H9 (cell line): ENCODE results near the gene GRK3. TPM values are rescaled to one million over a fixed set of nuclear protein-coding genes. Genes with fewer than 3 reads are reported as not detected.

ENCODE experiments used
- DNase-seq: peaks from one replicate; pipeline ENCODE4 v3.0.0-alpha.2; 2017
- H2AFZ ChIP-seq: one replicate; pipeline ENCODE4 v1.6.1; 2013; ENCODE audit warnings: mild to moderate bottlenecking, low read length, control low read depth, moderate library complexity
- H2AK5ac ChIP-seq: 2 replicates; pipeline ENCODE4 v1.6.1; 2013; ENCODE audit warnings: low read length, control low read depth, mixed read lengths; ENCODE audit not compliant: insufficient read length
- H2BK120ac ChIP-seq: one replicate; pipeline ENCODE4 v1.6.1; 2013; ENCODE audit warnings: low read depth, mild to moderate bottlenecking, low read length, control low read depth, inconsistent platforms; ENCODE audit not compliant: poor library complexity, severe bottlenecking
- H2BK12ac ChIP-seq: 2 replicates; pipeline ENCODE4 v1.6.1; 2013; ENCODE audit warnings: low read length, control low read depth, mixed read lengths, low read depth; ENCODE audit not compliant: insufficient read length
- H2BK15ac ChIP-seq: 2 replicates; pipeline ENCODE4 v1.6.1; 2013; ENCODE audit warnings: low read depth, low read length, control low read depth
- H2BK20ac ChIP-seq: one replicate; pipeline ENCODE4 v1.6.1; 2013; ENCODE audit warnings: low read depth, mild to moderate bottlenecking, low read length, control low read depth, inconsistent platforms; ENCODE audit not compliant: poor library complexity, severe bottlenecking
- H2BK5ac ChIP-seq: 2 replicates; pipeline ENCODE4 v1.6.1; 2013; ENCODE audit warnings: low read length, control low read depth, mixed read lengths; ENCODE audit not compliant: insufficient read length
- H3K14ac ChIP-seq: 2 replicates; pipeline ENCODE4 v1.6.1; 2013; ENCODE audit warnings: low read length, control low read depth; ENCODE audit not compliant: insufficient read depth
- H3K18ac ChIP-seq: 2 replicates; pipeline ENCODE4 v1.6.1; 2013; ENCODE audit warnings: low read depth, mild to moderate bottlenecking, mixed read lengths, low read length, control low read depth; ENCODE audit not compliant: insufficient read length
- H3K23ac ChIP-seq: 2 replicates; pipeline ENCODE4 v1.6.1; 2013; ENCODE audit warnings: low read length, control low read depth, mixed read lengths, low read depth; ENCODE audit not compliant: insufficient read length
- H3K23me2 ChIP-seq: 2 replicates; pipeline ENCODE4 v1.6.1; 2013; ENCODE audit warnings: low read depth, mild to moderate bottlenecking, mixed read lengths, low read length, control low read depth; ENCODE audit not compliant: insufficient read length, poor library complexity, severe bottlenecking
- H3K27ac ChIP-seq: 2 replicates; pipeline ENCODE4 v1.5.1; 2013; ENCODE audit warnings: low read length, control low read depth, mixed read lengths, low read depth; ENCODE audit not compliant: insufficient read length
- H3K27me3 ChIP-seq: 2 replicates; pipeline ENCODE4 v1.6.1; 2013; ENCODE audit warnings: low read length, control low read depth, inconsistent platforms; ENCODE audit not compliant: insufficient read depth
- H3K4ac ChIP-seq: 2 replicates; pipeline ENCODE4 v1.6.1; 2013; ENCODE audit warnings: low read depth, mild to moderate bottlenecking, control low read depth, inconsistent platforms, low read length, moderate library complexity
- H3K4me1 ChIP-seq: 2 replicates; pipeline ENCODE4 v1.6.1; 2013; ENCODE audit warnings: low read length, control low read depth, inconsistent platforms; ENCODE audit not compliant: insufficient read depth
- H3K4me2 ChIP-seq: 2 replicates; pipeline ENCODE4 v1.6.1; 2013; ENCODE audit warnings: low read length, control low read depth, mixed read lengths; ENCODE audit not compliant: insufficient read length, insufficient read depth
- H3K56ac ChIP-seq: 2 replicates; pipeline ENCODE4 v1.6.1; 2013; ENCODE audit warnings: low read depth, mild to moderate bottlenecking, mixed read lengths, low read length, control low read depth; ENCODE audit not compliant: insufficient read length
- H3K79me1 ChIP-seq: 2 replicates; pipeline ENCODE4 v1.6.1; 2013; ENCODE audit warnings: low read depth, mild to moderate bottlenecking, moderate library complexity, low read length, control low read depth, inconsistent platforms; ENCODE audit not compliant: insufficient read depth, poor library complexity, severe bottlenecking
- H3K79me2 ChIP-seq: 2 replicates; pipeline ENCODE4 v1.6.1; 2013; ENCODE audit warnings: low read length, control low read depth, inconsistent platforms; ENCODE audit not compliant: insufficient read depth
- H3K9ac ChIP-seq: 2 replicates; pipeline ENCODE4 v1.6.1; 2013; ENCODE audit warnings: low read length, control low read depth, mixed read lengths; ENCODE audit not compliant: insufficient read length; ENCODE audit errors: extremely low read depth
- H3K9me3 ChIP-seq: one replicate; pipeline ENCODE4 v1.6.1; 2013; ENCODE audit warnings: low read depth, low read length, inconsistent platforms; ENCODE audit not compliant: control insufficient read depth
- H3T11ph ChIP-seq: one replicate; pipeline ENCODE4 v1.6.1; 2013; ENCODE audit warnings: mild to moderate bottlenecking, low read length, control low read depth, inconsistent platforms
- H4K20me1 ChIP-seq: one replicate; pipeline ENCODE4 v1.6.1; 2013; ENCODE audit not compliant: control insufficient read depth, insufficient read length, insufficient read depth
- H4K5ac ChIP-seq: 2 replicates; pipeline ENCODE4 v1.6.1; 2013; ENCODE audit warnings: low read depth, mild to moderate bottlenecking, mixed read lengths, low read length, control low read depth; ENCODE audit not compliant: insufficient read length
- H4K8ac ChIP-seq: replicated peaks from 2 replicates; pipeline ENCODE4 v1.6.1; 2013; ENCODE audit warnings: low read length, control low read depth, mixed read lengths, low read depth; ENCODE audit not compliant: insufficient read length
- H4K91ac ChIP-seq: 2 replicates; pipeline ENCODE4 v1.6.1; 2013; ENCODE audit warnings: low read depth, mild to moderate bottlenecking, moderate library complexity, mixed read lengths, low read length, control low read depth; ENCODE audit not compliant: insufficient read length
- H3K27ac Mint-ChIP-seq, 3 experiments: 2 replicates in 2 of 3; 3 replicates in 1 of 3; pipeline ENCODE4 v1.8.0; 2020 to 2021; ENCODE audit warnings: mixed read lengths in 3 of 3, mild to moderate bottlenecking in 1 of 3, moderate library complexity in 1 of 3
- H3K27me3 Mint-ChIP-seq: 2 replicates; pipeline ENCODE4 v1.8.0; 2021; ENCODE audit warnings: low read depth, mild to moderate bottlenecking, moderate library complexity, mixed read lengths
- H3K36me3 Mint-ChIP-seq, 3 experiments: 2 replicates in 2 of 3; 3 replicates in 1 of 3; pipeline ENCODE4 v1.8.0; 2020 to 2021; ENCODE audit warnings: low read depth in 3 of 3, mixed read lengths in 3 of 3; ENCODE audit not compliant: insufficient read depth in 1 of 3
- H3K4me1 Mint-ChIP-seq, 2 experiments: 2 replicates each; pipeline ENCODE4 v1.8.0; 2020; ENCODE audit warnings: mixed read lengths in 2 of 2
- H3K4me3 Mint-ChIP-seq, 2 experiments: 2 replicates in 1 of 2; 3 replicates in 1 of 2; pipeline ENCODE4 v1.8.0; 2020 to 2021; ENCODE audit warnings: mild to moderate bottlenecking in 2 of 2, mixed read lengths in 2 of 2, moderate library complexity in 1 of 2
- H3K9me3 Mint-ChIP-seq, 2 experiments: 2 replicates in 1 of 2; 3 replicates in 1 of 2; pipeline ENCODE4 v1.8.0; 2020; ENCODE audit warnings: mild to moderate bottlenecking in 2 of 2, mixed read lengths in 2 of 2, moderate library complexity in 1 of 2
- CTCF ChIP-seq: fragments of 200-600 bp; sonication (generic); conservative IDR thresholded peaks from 3 replicates; pipeline ENCODE4 v1.8.0; 2021; ENCODE audit warnings: antibody characterized with exemption, mild to moderate bottlenecking
- WGBS: extraction: QIAGEN DNeasy Blood & Tissue Kit; methylation state at CpG from one replicate; pipeline ENCODE4 v1.1.7; 2013; ENCODE audit warnings: missing lambda C conversion rate, low lambda C conversion rate, mixed read lengths; ENCODE audit not compliant: insufficient read length; ENCODE audit errors: extremely low coverage; 5-methylcytosine and 5-hydroxymethylcytosine counted together
- total RNA-seq: library from RNA; stranded (reverse); gene quantifications from 2 replicates; pipeline ENCODE4 v1.2.1, GENCODE V29; 2021

Gene GRK3
- total RNA-seq, 1 experiment from 2014 or later, result 23.9 TPM

GRCh38 chr22:25659413-25659812 lies 94.9 kb downstream of the GRK3 start:
- Histone ChIP-seq H4K8ac (no peak overlapping the region), H3K27ac (no peak overlapping the region), H3K18ac (no peak overlapping the region), H3K9ac (no peak overlapping the region), H3K79me1 (no peaks in the 10 kb centered on the region), H3K79me2 (no peaks in the 10 kb centered on the region), H2AFZ (no peak overlapping the region), H2AK5ac (no peak overlapping the region), H2BK20ac (no peak overlapping the region), H2BK5ac (no peak overlapping the region), H4K20me1 (no peaks in the 10 kb centered on the region), H3K4ac (no peak overlapping the region), H2BK120ac (no peak overlapping the region), H3K9me3 (no peaks in the 10 kb centered on the region), H3K14ac (no peak overlapping the region), H2BK12ac (no peak overlapping the region), H3K23me2 (no peaks in the 10 kb centered on the region), H3T11ph (no peak overlapping the region), H3K23ac (no peak overlapping the region), H2BK15ac (no peak overlapping the region), H3K4me1 (no peaks in the 10 kb centered on the region), H3K27me3 (no peaks in the 10 kb centered on the region), H4K5ac (no peak overlapping the region), H4K91ac (no peak overlapping the region), H3K56ac (no peak overlapping the region), H3K4me2 (no peak overlapping the region)
- no CpG with 5 or more reads among the region's 2 CpGs for WGBS
- Mint-ChIP-seq H3K27me3 (no peaks in the 10 kb centered on the region), H3K4me3 (no peak overlapping the region), H3K9me3 (no peaks in the 10 kb centered on the region), H3K4me1 (peaks cover 0 to 4% of the 10 kb centered on the region in 2 experiments; a peak in 1 of 4 replicates), H3K36me3 (no peaks in the 10 kb centered on the region), H3K27ac (no peak overlapping the region)
- no peak for DNase-seq
- TF ChIP-seq CTCF, result no peak
